GM19023 (cell line): Measurements from ENCODE around the gene SMIM5.
A peak's percentile ranks its signal among the peaks of the same experiment; 100 is the strongest.
"Not testable (repeated sequence)": the region's sequence is repeated elsewhere in the genome, so short reads cannot be mapped to it uniquely, and the experiment has no call there.

Experiments used
- ATAC-seq: cut with Tn5 transposase; IDR thresholded peaks from one replicate; pipeline ENCODE4 v1.9.1; 2021; ENCODE audit warnings: mild to moderate bottlenecking, moderate library complexity; ENCODE audit not compliant: unreplicated experiment

Gene SMIM5, protein sequence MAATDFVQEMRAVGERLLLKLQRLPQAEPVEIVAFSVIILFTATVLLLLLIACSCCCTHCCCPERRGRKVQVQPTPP

DNA sequence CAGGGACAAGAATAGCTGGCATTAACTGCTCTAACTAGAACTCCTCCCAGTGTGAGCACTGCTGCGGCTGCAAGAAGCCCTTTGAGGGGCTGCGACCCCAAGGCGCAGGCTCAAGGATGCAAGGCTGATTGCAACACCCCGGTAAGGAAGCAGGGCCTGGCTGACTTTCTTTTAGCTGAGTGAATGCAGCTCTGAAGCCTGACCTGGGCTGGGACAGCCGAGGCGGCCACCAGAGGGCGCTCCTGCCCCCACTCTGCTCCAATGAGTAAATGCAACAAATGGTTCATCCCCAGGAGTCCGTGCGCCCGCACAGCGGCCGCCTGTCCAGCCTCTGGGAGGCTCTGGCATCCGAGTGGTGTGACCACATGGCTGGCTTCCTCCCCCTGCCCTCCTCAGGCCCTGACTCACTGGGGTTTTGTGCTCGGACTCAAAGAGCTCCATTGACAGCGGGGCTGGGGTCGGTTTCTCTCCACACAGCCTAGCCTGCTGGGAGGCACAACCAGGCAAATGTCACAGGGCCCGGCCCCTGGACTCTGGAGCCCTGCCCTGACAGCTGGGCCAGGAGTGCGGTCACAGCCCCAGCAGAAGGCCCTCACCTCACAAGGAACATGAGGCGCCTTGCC, at the start of gene SMIM5:
SMIM5 (plus strand) TSS at position 572 of the 623 bp plus-strand sequence. CDS start 6,768 bp downstream, outside the sequence.
- ATAC-seq = no peak

DNA sequence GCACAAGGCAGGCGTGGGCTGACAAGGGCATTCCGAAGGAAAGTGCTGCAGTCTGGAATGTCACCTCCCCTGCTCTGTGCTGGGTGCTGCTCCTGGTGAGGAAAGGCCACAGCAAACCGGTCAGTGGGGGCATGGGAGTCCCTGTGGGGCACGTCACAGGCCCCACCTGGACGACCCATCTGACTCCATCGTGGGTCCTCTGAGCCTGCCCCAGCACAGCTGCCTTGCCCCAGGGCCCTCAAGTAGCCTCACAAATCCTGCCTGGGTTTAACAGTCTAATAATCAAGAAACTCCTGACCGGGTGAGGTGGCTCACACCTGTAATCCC, 48.4 kb upstream of the SMIM5 start:
- no peak for ATAC-seq

DNA sequence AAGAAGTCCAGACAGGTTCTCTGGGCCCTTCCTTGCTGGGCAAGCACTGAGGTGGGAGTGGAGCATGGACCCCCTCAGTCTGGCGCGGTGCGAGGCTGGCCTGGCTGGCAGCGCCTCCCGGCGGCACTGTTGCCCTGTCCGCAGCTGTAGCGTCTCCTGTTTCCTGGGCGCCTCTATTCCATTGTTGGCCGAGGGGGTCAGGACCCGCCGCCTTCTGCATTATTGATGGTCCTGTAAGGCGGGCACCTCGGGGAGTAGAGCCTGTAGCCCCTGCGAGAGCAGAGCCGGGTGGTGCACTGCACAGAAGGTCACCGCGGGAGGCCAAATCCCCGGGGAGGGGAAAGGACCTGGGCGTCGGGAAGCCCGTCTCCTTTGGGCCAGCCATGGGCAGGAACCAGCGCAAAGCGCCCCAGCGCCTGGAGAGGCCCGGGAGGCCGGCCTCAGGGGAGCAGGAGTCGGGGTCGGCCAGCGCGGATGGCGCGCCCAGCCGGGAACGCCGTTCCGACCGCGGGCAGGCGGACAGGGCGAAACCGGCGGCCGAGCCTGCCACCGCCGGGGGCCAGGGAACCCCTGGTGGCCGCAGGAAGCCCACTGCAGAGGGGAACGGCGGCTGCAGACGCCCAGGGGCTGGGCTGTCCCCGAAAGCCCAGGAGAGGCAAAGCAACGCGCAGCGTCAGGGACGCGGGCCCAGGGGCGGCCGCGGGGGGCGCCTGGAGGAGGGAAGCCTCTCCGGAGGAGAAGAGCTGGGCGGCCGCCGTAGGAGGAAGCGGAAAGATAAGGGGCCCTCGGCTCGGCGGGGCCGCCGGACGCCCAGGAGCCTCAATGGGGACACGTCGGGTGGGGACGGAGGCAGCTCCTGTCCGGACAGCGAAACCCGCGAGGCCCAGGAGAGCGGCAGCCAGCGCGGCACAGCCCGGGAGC, 45.3 kb upstream of the SMIM5 start, which contains the start of gene MYO15B:
MYO15B (plus strand) TSS at position 126 of the 921 bp plus-strand sequence; CDS start at position 384, 258 bp downstream.
- ATAC-seq = no peak

DNA sequence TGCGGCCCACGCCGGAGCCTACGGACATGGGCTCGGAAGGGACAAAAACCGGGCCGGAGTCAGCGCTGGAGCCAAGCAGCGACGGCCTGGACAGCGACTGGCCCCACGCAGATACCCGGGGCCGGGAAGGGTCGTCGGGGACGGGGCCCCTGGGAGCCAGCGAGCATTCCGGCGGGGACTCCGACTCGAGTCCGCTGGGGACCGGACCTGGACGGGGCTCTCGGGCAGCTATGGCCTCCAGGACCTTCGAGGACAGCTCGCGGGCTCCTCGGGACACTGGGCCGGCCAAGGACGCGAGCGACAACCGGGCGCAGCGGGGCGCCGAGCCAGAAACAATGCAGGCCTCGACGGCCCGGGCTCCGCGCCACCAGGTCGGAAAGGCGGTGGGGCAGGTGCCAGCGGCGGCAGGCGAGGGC, 44.6 kb upstream of the SMIM5 start:
- ATAC-seq = peak; percentile 3

DNA sequence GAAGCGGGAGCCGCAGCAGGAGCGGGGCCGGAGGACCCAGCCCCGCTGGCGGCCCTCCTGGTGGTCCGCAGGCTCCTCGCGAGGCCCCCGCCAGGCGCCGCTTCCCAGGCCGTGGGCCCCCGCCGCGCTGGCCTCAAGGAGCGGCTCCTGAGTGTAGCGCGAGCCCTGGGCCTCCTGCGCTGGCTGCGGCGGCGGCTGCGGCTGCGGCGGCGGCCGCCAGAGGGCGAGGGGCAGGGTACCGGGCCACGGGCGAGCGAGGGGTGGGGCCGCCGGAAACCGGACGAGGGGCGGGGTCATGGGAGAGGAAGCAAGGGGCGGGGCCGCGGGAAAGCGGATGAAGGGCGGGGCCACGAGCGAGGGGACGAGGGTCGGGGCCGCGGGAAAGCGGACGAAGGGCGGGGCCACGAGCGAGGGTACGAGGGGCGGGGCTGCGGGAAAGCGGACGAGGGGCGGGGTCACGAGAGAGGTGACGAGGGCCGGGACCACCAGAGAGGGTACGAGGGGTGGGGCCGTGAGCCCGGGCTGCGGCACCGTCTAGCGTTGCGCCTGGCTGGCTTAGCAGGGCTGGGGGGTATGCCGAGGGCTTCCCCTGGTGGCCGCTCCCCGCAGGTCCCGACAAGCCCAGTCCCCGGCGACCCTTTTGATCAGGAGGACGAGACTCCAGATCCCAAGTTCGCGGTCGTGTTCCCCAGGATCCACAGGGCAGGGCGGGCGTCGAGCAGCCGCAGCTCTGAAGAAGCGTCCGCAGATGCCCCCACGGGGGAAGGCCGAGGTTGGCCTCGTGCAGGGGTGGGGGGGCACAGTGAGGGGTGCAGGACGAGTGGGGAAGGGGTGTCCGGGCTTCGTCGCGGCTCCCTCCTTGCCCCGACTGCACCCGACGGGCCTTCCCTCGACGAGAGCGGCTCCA, 44.0 kb upstream of the SMIM5 start:
- ATAC-seq = peak; percentile 76

DNA sequence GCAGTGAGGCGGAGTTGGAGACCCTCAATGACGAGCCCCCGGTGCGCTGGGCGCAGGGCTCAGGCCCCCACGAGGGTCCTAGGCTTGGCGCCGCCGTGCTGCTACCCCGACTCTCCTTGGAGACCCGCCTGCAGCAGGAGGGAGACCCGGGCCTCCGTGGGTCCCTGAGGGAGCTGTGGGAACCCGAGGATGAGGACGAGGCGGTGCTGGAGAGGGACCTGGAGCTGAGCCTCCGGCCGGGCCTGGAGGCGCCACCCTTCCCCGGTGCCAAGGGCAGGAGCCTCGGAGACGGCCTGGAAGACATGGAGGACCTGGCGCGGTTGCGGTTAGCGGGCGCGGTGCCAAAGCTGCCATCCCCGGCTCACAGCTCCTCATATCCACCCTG, 43.3 kb upstream of the SMIM5 start:
- ATAC-seq = no peak

DNA sequence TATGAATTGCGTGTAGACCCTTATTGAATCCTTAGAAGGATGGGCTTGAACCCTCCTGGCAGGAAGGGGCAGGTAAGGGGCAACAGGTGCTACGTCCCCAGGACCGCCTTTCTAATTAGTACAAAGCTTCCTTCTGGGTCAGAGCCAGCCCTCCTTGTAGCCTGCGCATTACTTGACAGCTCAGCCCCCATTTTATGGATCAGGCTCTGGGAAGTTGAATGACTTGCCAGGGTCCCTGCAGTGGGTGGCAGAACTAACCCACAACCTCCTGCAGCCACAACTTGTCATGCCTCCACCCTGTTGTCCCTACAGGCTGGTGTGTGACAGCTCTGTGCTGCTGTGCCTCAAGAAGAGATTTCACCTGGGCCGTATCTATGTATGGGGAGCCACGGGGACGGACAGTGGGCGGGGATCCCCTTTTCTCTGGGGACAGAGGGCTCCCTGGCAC, 42.9 kb upstream of the SMIM5 start:
- no peak for ATAC-seq

DNA sequence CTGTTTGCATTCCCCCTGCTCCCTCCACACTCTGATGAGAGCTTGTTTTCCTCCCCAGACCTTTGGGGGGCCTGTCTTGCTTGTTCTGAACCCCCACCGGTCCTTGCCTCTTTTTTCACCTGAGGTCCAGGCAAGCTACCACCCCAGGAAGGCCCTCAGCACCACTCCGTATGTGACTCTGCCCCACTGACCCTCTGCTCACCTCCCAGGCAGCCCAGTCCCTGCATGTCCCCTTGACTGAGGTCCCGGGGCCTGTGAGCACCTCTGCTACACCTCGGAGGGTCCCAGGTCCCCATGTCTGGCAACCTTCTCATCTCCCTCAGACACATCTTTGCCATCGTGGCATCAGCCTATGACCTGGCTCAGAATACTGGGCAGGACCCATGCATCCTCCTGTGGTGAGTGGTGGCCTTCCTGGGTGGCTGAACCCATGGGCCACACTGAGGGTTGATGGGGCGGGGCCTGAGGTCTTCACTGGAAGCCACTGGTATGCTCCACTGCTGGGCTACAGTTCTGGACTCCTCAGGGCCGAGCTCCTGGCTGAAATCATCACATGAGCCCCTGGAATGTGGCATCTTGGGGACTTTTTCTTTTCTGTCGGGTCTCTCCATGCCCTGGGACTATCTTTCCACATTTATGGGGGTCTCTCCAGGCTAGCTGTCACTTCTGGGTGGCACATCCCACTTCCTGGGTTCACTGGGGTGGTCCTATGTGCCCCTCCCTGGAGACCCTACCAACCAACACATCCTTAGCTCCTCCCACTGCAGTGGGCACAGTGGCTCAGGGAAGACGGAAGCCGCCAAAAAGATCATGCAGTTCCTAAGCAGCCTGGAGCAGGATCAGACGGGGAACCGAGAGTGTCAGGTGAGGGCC, 42.1 kb upstream of the SMIM5 start:
- ATAC-seq = no peak

DNA sequence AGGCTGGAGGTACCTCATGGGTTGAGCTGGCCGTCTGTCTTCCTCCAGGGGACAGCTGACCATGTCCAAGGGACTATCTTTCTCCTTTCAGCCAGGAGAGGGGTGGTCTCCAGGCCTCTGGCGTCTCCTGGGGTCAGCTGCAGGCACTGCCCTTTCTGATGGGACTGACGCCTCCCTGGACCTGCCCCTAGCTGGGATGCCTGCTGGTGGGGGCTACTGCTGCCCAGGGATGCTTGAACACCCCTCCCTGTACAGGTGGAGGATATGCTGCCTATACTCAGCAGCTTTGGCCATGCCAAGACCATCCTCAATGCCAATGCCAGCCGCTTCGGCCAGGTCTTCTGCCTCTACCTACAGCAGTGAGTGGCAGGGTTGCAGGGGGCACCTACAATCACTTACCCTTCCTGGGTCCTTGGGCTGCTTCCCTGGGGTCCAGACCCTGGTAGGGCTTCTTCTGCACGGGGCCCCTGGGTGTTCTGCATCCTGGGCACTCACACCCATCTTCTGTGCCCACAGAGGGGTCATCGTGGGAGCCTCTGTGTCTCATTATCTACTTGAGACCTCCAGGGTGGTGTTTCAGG, 41.4 kb upstream of the SMIM5 start:
- no peak for ATAC-seq

DNA sequence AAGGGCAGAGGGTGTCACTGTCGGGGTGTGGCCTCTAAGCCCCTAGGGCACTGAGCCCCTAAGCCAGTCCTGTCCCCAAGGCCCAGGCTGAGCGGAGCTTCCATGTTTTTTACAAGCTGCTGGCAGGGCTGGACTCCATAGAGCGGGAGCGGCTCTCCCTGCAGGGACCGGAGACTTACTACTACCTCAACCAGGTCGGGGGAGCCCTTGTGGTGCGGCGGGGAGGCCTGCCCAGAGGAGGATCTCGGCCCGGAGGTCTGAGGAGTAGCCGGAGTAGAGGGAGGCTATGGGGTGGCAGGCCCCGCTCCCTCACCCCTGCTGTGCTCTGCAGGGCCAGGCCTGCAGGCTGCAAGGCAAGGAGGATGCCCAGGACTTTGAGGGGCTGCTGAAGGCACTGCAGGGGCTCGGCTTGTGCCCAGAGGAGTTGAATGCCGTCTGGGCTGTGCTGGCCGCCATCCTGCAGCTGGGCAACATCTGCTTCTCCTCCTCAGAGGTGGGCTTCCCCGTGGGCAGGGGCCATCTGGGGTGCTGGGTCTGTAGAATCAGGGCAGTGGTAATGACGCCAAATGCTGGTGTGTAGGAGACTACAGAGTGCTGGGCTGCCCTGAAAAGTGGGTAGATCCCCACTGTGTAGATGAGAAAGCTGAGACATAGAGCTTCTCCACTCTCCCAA, 40.8 kb upstream of the SMIM5 start:
- ATAC-seq = no peak

DNA sequence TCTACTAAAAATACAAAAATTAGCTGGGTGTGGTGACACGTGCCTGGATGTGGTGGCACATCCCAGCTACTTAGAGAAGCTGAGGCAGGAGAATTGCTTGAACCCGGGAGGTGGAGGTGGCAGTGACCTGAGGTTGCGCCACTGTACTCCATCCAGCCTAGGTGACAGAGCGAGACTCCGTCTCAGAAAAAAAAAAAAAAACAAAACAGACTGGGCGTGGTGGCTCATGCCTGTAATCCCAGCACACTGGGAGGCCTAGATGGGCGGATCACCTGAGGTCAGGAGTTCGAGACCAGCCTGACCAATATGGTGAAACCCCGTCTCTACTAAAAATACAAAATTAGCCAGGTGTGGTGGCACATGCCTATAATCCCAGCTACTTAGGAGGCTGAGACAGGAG, 39.8 kb upstream of the SMIM5 start:
- ATAC-seq = not testable (repeated sequence)

DNA sequence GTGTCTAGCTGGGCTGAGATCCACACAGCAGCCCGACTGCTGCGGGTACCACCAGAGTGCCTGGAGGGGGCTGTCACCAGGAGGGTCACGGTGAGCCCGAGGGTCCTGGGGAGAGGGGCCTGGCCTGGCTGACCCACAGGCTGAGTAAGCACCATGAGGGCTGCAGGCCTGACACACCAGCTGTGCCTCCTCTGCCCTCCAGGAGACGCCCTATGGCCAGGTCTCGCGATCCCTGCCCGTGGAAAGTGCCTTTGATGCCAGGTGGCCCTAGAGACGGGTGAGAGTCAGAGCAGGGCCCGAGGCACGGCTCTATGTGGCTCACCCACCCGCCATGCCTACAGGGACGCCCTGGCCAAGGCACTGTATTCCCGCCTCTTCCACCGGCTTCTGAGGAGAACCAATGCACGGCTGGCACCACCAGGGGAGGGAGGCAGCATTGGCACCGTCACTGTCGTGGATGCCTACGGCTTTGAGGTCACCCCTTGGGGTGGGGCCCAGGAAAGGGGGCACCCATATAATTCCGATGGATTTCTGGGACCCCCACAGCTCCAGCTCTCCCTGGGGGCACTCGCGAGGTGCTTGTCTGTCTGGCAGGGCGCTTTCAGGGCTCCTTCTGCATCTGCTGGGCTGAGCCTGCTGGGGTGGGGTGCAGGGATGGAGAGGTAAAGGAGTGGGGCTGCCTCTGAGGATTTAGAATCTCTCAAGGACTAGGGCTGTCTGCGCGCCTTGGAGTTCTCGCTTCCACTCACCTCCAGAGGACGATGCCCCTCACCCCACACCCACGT, 38.5 kb upstream of the SMIM5 start:
- ATAC-seq = no peak

DNA sequence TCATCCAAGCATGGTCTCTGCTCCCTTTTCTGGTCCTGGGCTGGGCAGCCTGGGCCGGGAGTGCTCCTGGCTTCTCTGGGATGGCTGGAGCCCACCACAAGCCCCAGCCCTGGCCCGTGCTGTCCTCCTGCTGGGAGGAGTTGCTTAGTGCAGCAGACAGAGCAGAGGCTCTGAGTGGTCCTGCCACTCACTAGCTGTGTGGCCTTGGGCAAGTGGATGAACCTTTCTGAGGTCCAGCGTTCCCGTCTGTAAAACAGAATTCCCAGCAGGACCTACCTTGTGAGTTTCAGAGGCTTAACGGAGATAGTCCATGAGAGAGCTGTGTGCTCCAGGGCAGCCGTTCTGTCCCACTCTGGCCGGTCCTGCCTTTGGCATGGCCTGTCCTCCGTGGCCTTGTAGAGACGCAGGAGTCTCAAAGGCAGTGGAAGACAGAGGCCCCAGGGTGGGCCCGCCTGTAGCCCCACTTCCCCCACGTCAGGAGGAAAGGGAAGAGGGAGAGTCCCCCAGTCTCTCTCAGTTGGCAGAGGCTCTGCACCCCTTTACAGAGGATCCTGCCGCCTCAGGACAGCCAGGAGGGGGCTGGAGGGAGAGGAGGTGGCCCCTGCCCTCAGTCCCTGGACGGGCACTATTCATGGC, 37.8 kb upstream of the SMIM5 start:
- ATAC-seq = no peak

DNA sequence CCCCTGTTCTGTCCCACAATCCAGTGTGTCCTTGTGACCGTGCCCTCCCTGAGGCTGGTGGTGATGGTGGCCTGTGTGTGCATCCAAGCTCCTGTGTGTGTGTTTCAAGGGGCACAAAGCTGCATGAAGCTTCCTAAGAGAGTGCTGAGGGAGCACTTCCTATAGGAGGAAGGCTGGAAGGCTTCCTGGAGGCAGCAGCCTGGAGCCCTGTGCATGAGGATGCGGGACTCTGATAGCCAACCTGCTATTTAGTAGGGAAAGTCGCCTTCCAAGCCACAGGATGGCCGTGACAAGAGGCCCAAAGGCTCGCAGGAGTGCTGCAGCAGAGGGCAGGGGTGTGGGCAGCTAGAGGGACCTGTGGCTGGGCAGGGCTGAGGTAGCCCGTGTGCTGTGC, 37.3 kb upstream of the SMIM5 start:
- ATAC-seq = no peak

DNA sequence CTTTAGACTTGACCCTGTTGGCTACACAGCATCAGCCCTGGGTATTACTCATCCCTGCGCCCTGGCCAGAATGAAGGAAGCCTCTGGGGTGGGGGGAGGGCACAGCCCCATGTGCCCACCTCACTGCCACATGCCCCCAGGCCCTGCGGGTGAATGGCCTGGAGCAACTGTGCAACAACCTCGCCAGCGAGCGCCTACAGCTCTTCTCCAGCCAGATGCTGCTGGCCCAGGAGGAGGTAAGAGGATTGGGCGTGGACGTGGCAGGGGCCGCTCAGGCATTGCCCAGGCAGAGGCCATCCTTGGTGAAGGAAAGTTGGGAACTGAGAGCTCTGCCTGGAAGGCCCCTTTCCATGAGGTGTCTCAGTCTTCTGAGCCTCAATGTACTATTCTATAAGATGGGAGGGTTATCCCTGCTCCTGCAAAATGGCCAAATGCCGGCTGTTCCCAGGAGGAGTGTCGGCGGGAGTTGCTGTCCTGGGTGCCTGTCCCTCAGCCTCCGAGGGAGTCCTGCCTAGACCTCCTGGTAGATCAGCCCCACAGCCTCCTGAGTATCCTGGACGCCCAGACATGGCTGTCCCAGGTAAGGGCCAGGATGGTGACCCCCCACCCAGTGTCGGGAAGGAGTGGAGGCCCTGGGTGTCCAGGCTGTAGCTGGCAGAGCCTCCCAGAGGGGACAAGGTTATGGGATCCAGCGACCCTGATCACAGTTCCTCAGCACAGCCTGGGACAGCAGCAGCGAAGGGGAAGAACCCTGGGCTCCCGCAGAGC, 36.7 kb upstream of the SMIM5 start:
- no peak for ATAC-seq

DNA sequence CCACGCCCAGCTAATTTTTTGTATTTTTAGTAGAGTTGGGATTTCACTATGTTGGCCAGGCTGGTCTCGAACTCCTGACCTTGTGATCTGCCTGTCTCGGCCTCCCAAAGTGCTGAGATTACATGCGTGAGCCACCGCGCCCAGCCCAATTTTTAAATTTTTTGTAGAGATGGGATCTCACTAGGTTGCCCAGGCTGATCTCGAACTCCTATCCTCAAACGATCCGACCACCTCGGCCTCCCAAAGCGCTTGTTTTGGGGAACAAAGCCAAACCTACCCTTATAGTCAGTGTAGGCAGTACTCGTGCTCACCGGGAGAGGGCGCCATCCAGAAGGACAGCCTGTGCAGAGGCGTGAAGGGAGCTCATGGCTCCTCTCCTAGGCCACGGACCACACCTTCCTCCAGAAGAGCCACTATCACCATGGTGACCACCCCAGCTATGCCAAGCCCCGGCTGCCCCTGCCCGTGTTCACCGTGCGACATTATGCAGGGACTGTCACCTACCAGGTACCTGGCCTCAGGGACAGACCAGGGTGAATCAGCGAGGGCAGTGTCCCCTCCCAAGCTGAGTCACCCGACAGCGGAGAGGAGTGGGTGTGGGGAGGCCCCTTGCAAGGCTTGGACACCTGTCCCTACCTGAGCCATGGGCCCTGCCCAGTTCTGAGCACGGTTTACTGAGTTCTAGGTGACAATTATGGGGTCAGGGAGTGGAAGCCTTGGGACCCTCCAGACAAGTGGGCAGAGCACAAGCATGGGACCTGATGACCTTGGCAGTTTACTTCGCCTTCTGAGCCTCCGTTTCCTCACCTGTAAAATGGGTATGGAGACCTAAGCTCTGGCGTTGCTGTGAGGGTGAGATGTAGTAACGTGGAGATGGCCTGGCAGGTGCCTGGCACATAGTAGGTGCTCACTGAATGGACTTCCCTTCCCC, 31.9 kb upstream of the SMIM5 start:
- ATAC-seq = no peak
